ENCODE measurements around the gene KRTAP19-6. TPM values are rescaled to one million over a fixed set of nuclear protein-coding genes. Genes with fewer than 3 reads are reported as not detected.

Gene KRTAP19-6, protein sequence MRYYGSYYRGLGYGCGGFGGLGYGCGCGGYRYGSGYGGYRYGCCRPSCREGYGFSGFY
- total RNA-seq = not detected in 2 replicates

DNA sequence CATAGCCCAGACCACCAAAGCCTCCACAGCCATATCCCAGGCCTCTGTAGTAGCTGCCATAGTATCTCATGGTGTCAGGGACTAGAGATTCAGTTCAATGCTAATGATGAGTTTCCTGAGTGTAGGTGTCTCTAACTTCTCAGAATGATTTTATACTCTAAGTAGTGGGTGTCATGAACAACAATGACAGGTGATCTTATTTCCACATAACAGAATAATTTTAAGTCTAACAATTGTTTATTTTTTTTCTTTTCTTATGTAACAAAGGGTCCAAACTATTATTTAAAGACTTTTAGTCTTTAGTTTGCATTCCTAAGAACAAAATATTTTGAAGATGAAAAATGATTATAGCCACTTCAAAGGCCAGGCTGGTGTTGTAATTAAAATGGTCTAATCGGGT lies at the start of gene KRTAP19-6:
TSS of gene KRTAP19-6 (minus strand) at position 101 of the 400 bp plus-strand sequence. CDS start at position 70, 31 bp downstream.

GRCh38 chr21:30590297-30590696 lies 48.6 kb upstream of the KRTAP19-6 start, which contains the start of gene KRTAP22-2:
KRTAP22-2 (minus strand) TSS chr21:30590397.

DNA sequence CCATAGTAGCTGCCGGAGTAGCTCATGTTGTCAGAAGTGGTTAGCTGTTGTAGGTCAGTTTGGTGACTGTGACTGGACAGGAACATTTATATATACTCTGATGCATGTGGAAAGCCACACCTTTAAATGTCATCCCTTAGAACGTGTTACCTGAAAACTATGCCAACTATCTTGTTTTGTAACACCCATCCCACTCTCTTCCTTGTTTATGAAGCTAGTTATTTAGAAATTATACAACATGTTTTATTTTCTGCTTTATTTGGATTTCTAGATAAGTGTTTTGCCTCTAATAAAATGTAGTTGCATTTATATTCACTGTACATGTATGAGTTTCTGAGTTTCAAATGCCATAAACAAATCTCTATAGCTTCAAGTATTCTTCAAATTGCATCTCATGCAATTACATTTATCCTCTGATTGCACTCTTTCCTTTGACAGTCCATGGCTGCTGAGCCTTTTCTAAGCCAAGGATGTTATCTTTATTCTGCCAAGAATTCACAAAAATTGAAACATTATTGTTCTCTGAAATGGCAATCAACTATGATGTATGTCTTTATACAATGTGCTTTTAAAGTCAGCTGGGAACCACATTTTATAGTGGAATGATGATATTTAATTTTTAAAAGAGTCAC lies 19.7 kb upstream of the KRTAP19-6 start, which contains the start of gene KRTAP19-7:
TSS of gene KRTAP19-7 (minus strand) at position 51 of the 632 bp plus-strand sequence. CDS start at position 26, 25 bp downstream.

DNA sequence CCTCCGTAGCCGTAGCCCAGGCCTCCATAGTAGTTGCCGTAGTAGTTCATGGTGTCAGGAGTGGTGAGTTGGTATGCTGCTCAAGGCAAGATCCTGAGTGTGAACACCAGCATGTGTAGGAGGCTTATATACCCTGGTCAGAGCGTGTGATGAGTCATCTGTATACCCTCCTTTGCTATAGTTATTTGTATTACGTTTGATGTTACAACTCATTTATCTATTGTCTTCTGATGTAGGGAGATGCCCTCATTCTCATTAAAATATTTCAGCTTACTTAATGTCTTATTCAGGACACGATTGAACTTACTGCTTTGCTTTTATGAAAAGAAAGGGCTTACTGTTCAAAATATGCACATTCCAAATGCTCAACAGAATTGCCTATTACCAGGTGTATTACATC lies 39.6 kb downstream of the KRTAP19-6 start, which contains the start of gene KRTAP19-5:
TSS of gene KRTAP19-5 (minus strand) at position 101 of the 400 bp plus-strand sequence. CDS start at position 50, 51 bp downstream.

GRCh38 chr21:30497065-30497464 lies 44.6 kb downstream of the KRTAP19-6 start, which contains the start of gene KRTAP19-4:
KRTAP19-4 (minus strand) TSS chr21:30497165; CDS start chr21:30497110, 55 bp downstream.

GRCh38 chr21:30491963-30492428 lies 49.7 kb downstream of the KRTAP19-6 start, which contains the start of gene KRTAP19-3:
KRTAP19-3 (minus strand) TSS chr21:30492013; CDS start chr21:30491957, 56 bp downstream.

Other genes with a start within 250 kb of the KRTAP19-6 start
- gene KRTAP26-1, start 221.5 kb downstream of the KRTAP19-6 start, total RNA-seq = not detected in 2 replicates
- gene KRTAP27-1, start 204.2 kb downstream of the KRTAP19-6 start, total RNA-seq = not detected in 2 replicates
- not detected in 2 replicates for gene KRTAP23-1, start 193.3 kb downstream of the KRTAP19-6 start, total RNA-seq
- not detected in 2 replicates for gene KRTAP13-2, start 169.6 kb downstream of the KRTAP19-6 start, total RNA-seq
- gene KRTAP13-1, start 145.8 kb downstream of the KRTAP19-6 start, total RNA-seq = not detected in 2 replicates
- not detected in 2 replicates for gene KRTAP13-3, start 115.9 kb downstream of the KRTAP19-6 start, total RNA-seq
- not detected in 2 replicates for gene KRTAP13-4, start 111.6 kb downstream of the KRTAP19-6 start, total RNA-seq
- not detected in 2 replicates for gene KRTAP15-1, start 101.6 kb downstream of the KRTAP19-6 start, total RNA-seq
- gene KRTAP19-1, start 61.5 kb downstream of the KRTAP19-6 start, total RNA-seq = not detected in 2 replicates
- not detected in 2 replicates for gene KRTAP19-2, start 54.4 kb downstream of the KRTAP19-6 start, total RNA-seq
- gene KRTAP19-3, start 49.9 kb downstream of the KRTAP19-6 start, total RNA-seq = not detected in 2 replicates
- not detected in 2 replicates for gene KRTAP19-4, start 44.7 kb downstream of the KRTAP19-6 start, total RNA-seq
- gene KRTAP19-5, start 39.7 kb downstream of the KRTAP19-6 start, total RNA-seq = not detected in 2 replicates
- not detected in 2 replicates for gene KRTAP19-7, start 19.4 kb upstream of the KRTAP19-6 start, total RNA-seq
- gene KRTAP22-2, start 48.5 kb upstream of the KRTAP19-6 start, total RNA-seq = not detected in 2 replicates
- not detected in 2 replicates for gene KRTAP6-3, start 50.6 kb upstream of the KRTAP19-6 start, total RNA-seq
- gene KRTAP6-2, start 57.0 kb upstream of the KRTAP19-6 start, total RNA-seq = not detected in 2 replicates
- gene KRTAP22-1, start 59.2 kb upstream of the KRTAP19-6 start, total RNA-seq = not detected in 2 replicates
- gene KRTAP6-1, start 72.1 kb upstream of the KRTAP19-6 start, total RNA-seq = not detected in 2 replicates
- not detected in 2 replicates for gene KRTAP20-1, start 74.6 kb upstream of the KRTAP19-6 start, total RNA-seq
- gene KRTAP20-4, start 78.8 kb upstream of the KRTAP19-6 start, total RNA-seq = not detected in 2 replicates
- gene KRTAP20-2, start 93.3 kb upstream of the KRTAP19-6 start, total RNA-seq = not detected in 2 replicates
- gene KRTAP20-3, start 101.0 kb upstream of the KRTAP19-6 start, total RNA-seq = not detected in 2 replicates
- not detected in 2 replicates for gene KRTAP21-3, start 176.9 kb upstream of the KRTAP19-6 start, total RNA-seq
- not detected in 2 replicates for gene KRTAP21-2, start 205.4 kb upstream of the KRTAP19-6 start, total RNA-seq
- not detected in 2 replicates for gene KRTAP21-1, start 213.6 kb upstream of the KRTAP19-6 start, total RNA-seq